ENCODE results near the gene TEX101.
"Not testable (repeated sequence)": the region's sequence is repeated elsewhere in the genome, so short reads cannot be mapped to it uniquely, and the experiment has no call there.

TEX101 gene

GRCh38 chr19:43414554-43414953 lies at the start of gene TEX101:
Gene TEX101, plus strand, starts transcription at chr19:43414890. Its CDS starts 1,030 bp downstream, at chr19:43415920.
- DNase-seq, result no peak

- not testable (repeated sequence) for DNase-seq
Measured at GRCh38 chr19:43365677-43366076, 49.0 kb upstream of the TEX101 start.

- DNase-seq, result no peak
Measured at GRCh38 chr19:43367822-43368221, 46.9 kb upstream of the TEX101 start.

GRCh38 chr19:43368897-43369296 lies 45.8 kb upstream of the TEX101 start:
- DNase-seq, result not testable (repeated sequence)

GRCh38 chr19:43371909-43372308 lies 42.8 kb upstream of the TEX101 start:
- no peak for DNase-seq

GRCh38 chr19:43372462-43372861 lies 42.2 kb upstream of the TEX101 start:
- no peak for DNase-seq

GRCh38 chr19:43377624-43378023 lies 37.1 kb upstream of the TEX101 start:
- DNase-seq, result not testable (repeated sequence)

- no peak for DNase-seq
Measured at GRCh38 chr19:43380008-43380407, 34.7 kb upstream of the TEX101 start.

- no peak for DNase-seq
Measured at GRCh38 chr19:43380771-43381386, 33.8 kb upstream of the TEX101 start.

GRCh38 chr19:43382586-43383216 lies 32.0 kb upstream of the TEX101 start:
- DNase-seq, result not testable (repeated sequence)

GRCh38 chr19:43383254-43383653 lies 31.4 kb upstream of the TEX101 start:
- not testable (repeated sequence) for DNase-seq

- DNase-seq, result not testable (repeated sequence)
Measured at GRCh38 chr19:43383759-43384158, 30.9 kb upstream of the TEX101 start.

GRCh38 chr19:43390903-43391551 lies 23.7 kb upstream of the TEX101 start:
- not testable (repeated sequence) for DNase-seq

GRCh38 chr19:43391552-43391935 lies 23.1 kb upstream of the TEX101 start:
- not testable (repeated sequence) for DNase-seq

- DNase-seq, result not testable (repeated sequence)
Measured at GRCh38 chr19:43393501-43393900, 21.2 kb upstream of the TEX101 start.

GRCh38 chr19:43395561-43395960 lies 19.1 kb upstream of the TEX101 start:
- no peak for DNase-seq

GRCh38 chr19:43406297-43406696 lies 8.4 kb upstream of the TEX101 start:
- DNase-seq, result no peak

- no peak for DNase-seq
Measured at GRCh38 chr19:43407416-43408005, 7.2 kb upstream of the TEX101 start.

- DNase-seq, result no peak
Measured at GRCh38 chr19:43408043-43408442, 6.6 kb upstream of the TEX101 start.

GRCh38 chr19:43409415-43409814 lies 5.3 kb upstream of the TEX101 start:
- DNase-seq, result no peak

GRCh38 chr19:43412441-43412840 lies 2.2 kb upstream of the TEX101 start:
- no peak for DNase-seq

- DNase-seq, result no peak
Measured at GRCh38 chr19:43416951-43417623, 2.4 kb downstream of the TEX101 start.

- DNase-seq, result no peak
Measured at GRCh38 chr19:43420954-43421353, 6.3 kb downstream of the TEX101 start.

All from activated naive CD4-positive, alpha-beta T cell (primary cell).